HepG2 (cell line): ENCODE data around the gene TUBB2B.

ENCODE experiments used
- CEBPB ChIP-seq: IDR thresholded peaks from 2 replicates; pipeline ENCODE4 v1.6.1; 2011; ENCODE audit warnings: low read depth, low read length, improper control_type of control experiment, borderline replicate concordance
- CHD2 ChIP-seq: IDR thresholded peaks from 2 replicates; pipeline ENCODE4 v1.6.1; 2011; ENCODE audit warnings: low read depth, low read length, improper control_type of control experiment
- FOXM1 ChIP-seq: sonication (generic); formaldehyde crosslinking; IDR thresholded peaks from 2 replicates; pipeline ENCODE4 v1.5.0; 2020; ENCODE audit warnings: missing genetic modification reagents
- JUN ChIP-seq: sonication (generic); formaldehyde crosslinking; IDR thresholded peaks from 2 replicates; pipeline ENCODE4 v1.4.0; 2020; ENCODE audit warnings: mild to moderate bottlenecking, missing genetic modification reagents
- MIXL1 ChIP-seq: IDR thresholded peaks from 2 replicates; pipeline ENCODE4 v1.6.1; 2016
- PHF21A ChIP-seq: sonication (generic); formaldehyde crosslinking; IDR thresholded peaks from 2 replicates; pipeline ENCODE4 v1.5.0; 2020; ENCODE audit warnings: mild to moderate bottlenecking, missing genetic modification reagents
- REXO4 ChIP-seq: sonication (generic); formaldehyde crosslinking; IDR thresholded peaks from 2 replicates; pipeline ENCODE4 v1.8.0; 2022; ENCODE audit warnings: missing genetic modification reagents, mild to moderate bottlenecking, borderline replicate concordance
- SALL2 ChIP-seq: sonication (generic); formaldehyde crosslinking; IDR thresholded peaks from 2 replicates; pipeline ENCODE4 v1.8.1; 2023; ENCODE audit warnings: mild to moderate bottlenecking, missing genetic modification reagents, inconsistent platforms
- YY1 ChIP-seq: IDR thresholded peaks from 2 replicates; pipeline ENCODE4 v1.6.1; 2011; ENCODE audit warnings: low read length, low read depth, moderate library complexity, mild to moderate bottlenecking; ENCODE audit not compliant: insufficient read depth, insufficient replicate concordance
- ZNF232 ChIP-seq: sonication (generic); formaldehyde crosslinking; IDR thresholded peaks from 2 replicates; pipeline ENCODE4 v1.4.0; 2020; ENCODE audit warnings: missing genetic modification reagents, borderline replicate concordance
- TF ChIP-seq, protein P1 (sequence below): sonication (generic); formaldehyde crosslinking; IDR thresholded peaks from 2 replicates; pipeline ENCODE4 v1.9.0; 2021; ENCODE audit warnings: missing genetic modification reagents, borderline replicate concordance
- TF ChIP-seq, protein P2 (sequence below): sonication (generic); formaldehyde crosslinking; IDR thresholded peaks from 2 replicates; pipeline ENCODE4 v1.5.0; 2020; ENCODE audit warnings: mild to moderate bottlenecking, missing genetic modification reagents, moderate library complexity
- TF ChIP-seq, protein P3 (sequence below): sonication (generic); formaldehyde crosslinking; IDR thresholded peaks from 2 replicates; pipeline ENCODE4 v1.4.0; 2020; ENCODE audit warnings: missing genetic modification reagents
- TF ChIP-seq, protein P4 (sequence below): sonication (generic); formaldehyde crosslinking; conservative IDR thresholded peaks from 2 replicates; pipeline ENCODE4 v1.4.0; 2020; ENCODE audit warnings: missing genetic modification reagents

DNA sequence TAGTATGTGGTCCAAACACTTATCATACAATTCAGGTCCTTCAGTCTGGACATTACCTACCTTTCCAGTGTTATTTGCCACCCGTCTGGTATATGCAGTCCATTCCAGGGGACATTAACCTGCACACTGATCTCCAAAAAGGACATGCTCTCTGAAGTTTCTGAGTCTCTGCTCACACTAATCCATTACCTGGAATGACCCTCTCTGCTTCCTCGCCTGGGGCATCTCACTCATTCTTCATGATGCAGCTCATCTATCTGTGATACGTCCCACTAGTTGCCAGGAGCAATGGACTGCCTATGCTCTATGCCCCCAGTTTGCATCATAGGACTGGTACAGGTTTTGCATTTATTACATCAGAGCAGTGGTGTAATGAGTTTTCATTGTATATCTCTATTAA lies 5.9 kb upstream of the TUBB2B start:
- TF ChIP-seq, protein P1, sequence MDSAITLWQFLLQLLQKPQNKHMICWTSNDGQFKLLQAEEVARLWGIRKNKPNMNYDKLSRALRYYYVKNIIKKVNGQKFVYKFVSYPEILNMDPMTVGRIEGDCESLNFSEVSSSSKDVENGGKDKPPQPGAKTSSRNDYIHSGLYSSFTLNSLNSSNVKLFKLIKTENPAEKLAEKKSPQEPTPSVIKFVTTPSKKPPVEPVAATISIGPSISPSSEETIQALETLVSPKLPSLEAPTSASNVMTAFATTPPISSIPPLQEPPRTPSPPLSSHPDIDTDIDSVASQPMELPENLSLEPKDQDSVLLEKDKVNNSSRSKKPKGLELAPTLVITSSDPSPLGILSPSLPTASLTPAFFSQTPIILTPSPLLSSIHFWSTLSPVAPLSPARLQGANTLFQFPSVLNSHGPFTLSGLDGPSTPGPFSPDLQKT (CRISPR knock-in tag) = no peak
- TF ChIP-seq, protein P2, sequence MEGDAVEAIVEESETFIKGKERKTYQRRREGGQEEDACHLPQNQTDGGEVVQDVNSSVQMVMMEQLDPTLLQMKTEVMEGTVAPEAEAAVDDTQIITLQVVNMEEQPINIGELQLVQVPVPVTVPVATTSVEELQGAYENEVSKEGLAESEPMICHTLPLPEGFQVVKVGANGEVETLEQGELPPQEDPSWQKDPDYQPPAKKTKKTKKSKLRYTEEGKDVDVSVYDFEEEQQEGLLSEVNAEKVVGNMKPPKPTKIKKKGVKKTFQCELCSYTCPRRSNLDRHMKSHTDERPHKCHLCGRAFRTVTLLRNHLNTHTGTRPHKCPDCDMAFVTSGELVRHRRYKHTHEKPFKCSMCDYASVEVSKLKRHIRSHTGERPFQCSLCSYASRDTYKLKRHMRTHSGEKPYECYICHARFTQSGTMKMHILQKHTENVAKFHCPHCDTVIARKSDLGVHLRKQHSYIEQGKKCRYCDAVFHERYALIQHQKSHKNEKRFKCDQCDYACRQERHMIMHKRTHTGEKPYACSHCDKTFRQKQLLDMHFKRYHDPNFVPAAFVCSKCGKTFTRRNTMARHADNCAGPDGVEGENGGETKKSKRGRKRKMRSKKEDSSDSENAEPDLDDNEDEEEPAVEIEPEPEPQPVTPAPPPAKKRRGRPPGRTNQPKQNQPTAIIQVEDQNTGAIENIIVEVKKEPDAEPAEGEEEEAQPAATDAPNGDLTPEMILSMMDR (CRISPR knock-in tag) = no peak
- TF ChIP-seq JUN (no peak), FOXM1 (no peak), PHF21A (no peak), CEBPB (no peak), CHD2 (no peak), REXO4 (CRISPR knock-in tag) (no peak), MIXL1 (no peak), ZNF232 (CRISPR knock-in tag) (no peak), SALL2 (CRISPR knock-in tag) (no peak), YY1 (no peak)
- TF ChIP-seq, protein P3, sequence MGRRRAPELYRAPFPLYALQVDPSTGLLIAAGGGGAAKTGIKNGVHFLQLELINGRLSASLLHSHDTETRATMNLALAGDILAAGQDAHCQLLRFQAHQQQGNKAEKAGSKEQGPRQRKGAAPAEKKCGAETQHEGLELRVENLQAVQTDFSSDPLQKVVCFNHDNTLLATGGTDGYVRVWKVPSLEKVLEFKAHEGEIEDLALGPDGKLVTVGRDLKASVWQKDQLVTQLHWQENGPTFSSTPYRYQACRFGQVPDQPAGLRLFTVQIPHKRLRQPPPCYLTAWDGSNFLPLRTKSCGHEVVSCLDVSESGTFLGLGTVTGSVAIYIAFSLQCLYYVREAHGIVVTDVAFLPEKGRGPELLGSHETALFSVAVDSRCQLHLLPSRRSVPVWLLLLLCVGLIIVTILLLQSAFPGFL (CRISPR knock-in tag) = no peak
- TF ChIP-seq, protein P4, sequence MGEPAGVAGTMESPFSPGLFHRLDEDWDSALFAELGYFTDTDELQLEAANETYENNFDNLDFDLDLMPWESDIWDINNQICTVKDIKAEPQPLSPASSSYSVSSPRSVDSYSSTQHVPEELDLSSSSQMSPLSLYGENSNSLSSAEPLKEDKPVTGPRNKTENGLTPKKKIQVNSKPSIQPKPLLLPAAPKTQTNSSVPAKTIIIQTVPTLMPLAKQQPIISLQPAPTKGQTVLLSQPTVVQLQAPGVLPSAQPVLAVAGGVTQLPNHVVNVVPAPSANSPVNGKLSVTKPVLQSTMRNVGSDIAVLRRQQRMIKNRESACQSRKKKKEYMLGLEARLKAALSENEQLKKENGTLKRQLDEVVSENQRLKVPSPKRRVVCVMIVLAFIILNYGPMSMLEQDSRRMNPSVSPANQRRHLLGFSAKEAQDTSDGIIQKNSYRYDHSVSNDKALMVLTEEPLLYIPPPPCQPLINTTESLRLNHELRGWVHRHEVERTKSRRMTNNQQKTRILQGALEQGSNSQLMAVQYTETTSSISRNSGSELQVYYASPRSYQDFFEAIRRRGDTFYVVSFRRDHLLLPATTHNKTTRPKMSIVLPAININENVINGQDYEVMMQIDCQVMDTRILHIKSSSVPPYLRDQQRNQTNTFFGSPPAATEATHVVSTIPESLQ (CRISPR knock-in tag) = no peak
